ENCODE results near the gene PPFIA4.
A peak's percentile ranks its signal among the peaks of the same experiment; 100 is the strongest.

Gene PPFIA4

GRCh38 chr1:203033917-203034316 lies 7.6 kb downstream of the PPFIA4 start:
- H3K79me1 ChIP-seq (ENCODE audit: low read depth, low read length): no peaks in the 10 kb centered on the region
- H3K27ac ChIP-seq (replicated peaks; ENCODE audit: low read length): no peak overlapping the region
- H3K9ac ChIP-seq (ENCODE audit: low read depth, low read length, poor library complexity): no peak overlapping the region
- H3K36me3 ChIP-seq (replicated peaks in 1 of 2; ENCODE audit: control insufficient read depth in 2 of 2, insufficient read depth in 2 of 2, low read length in 2 of 2): no peaks in the 10 kb centered on the region
- H2AFZ ChIP-seq (ENCODE audit: low read length): no peak overlapping the region
- no peak overlapping the region for H4K8ac ChIP-seq (ENCODE audit: low read depth, low read length)
- no peak overlapping the region for H3K4ac ChIP-seq (ENCODE audit: low read length)
- no CpG with 5 or more reads among the region's 2 CpGs for WGBS, 2 donors (ENCODE audit: extremely low coverage in 2 of 2, insufficient read length in 2 of 2, insufficient replicate concordance in 1 of 2)
- no peak overlapping the region for H3K4me3 ChIP-seq (ENCODE audit: low read length in 2 of 2)
- H3K4me2 ChIP-seq (ENCODE audit: insufficient read depth, low read length, poor library complexity, severe bottlenecking): no peak overlapping the region
- no peak overlapping the region for H3K23ac ChIP-seq (ENCODE audit: low read depth, low read length, poor library complexity)
- H2AK5ac ChIP-seq (ENCODE audit: low read depth, low read length): peak overlapping the region; percentile 44
- H3K4me1 ChIP-seq (ENCODE audit: control insufficient read depth in 2 of 2, insufficient read depth in 1 of 2, low read depth in 1 of 2, low read length in 2 of 2): no peaks in the 10 kb centered on the region
- H2BK5ac ChIP-seq (ENCODE audit: low read length): peak overlapping the region; percentile 45
- H2BK120ac ChIP-seq (ENCODE audit: low read depth, low read length): no peak overlapping the region
- H3K27me3 ChIP-seq (ENCODE audit: control insufficient read depth in 3 of 3, insufficient read depth in 3 of 3, low read depth in 1 of 3, low read length in 3 of 3): peaks cover 0 to 77% (median 0%) of the 10 kb centered on the region in 3 experiments
- no peak for DNase-seq (ENCODE audit: low spot score)
- no peak overlapping the region for H3K18ac ChIP-seq (ENCODE audit: low read length)
- no peak overlapping the region for H3K14ac ChIP-seq (ENCODE audit: low read length)
- no peak overlapping the region for H4K91ac ChIP-seq (ENCODE audit: low read depth, low read length, poor library complexity)
- no peaks in the 10 kb centered on the region for H3K9me3 ChIP-seq (replicated peaks in 1 of 2; ENCODE audit: control insufficient read depth in 2 of 2, insufficient read depth in 1 of 2, low read depth in 1 of 2, low read length in 2 of 2)
- H2BK12ac ChIP-seq (ENCODE audit: low read length): no peak overlapping the region
- no peak overlapping the region for H2BK15ac ChIP-seq (ENCODE audit: low read length)

GRCh38 chr1:203034422-203035110 lies 8.3 kb downstream of the PPFIA4 start:
- Histone ChIP-seq H3K14ac (ENCODE audit: low read length) (no peak overlapping the region), H3K4me2 (ENCODE audit: insufficient read depth, low read length, poor library complexity, severe bottlenecking) (no peak overlapping the region), H2AK5ac (ENCODE audit: low read depth, low read length) (peak overlapping the region; percentile 44), H2BK15ac (ENCODE audit: low read length) (no peak overlapping the region), H3K18ac (ENCODE audit: low read length) (peak overlapping the region; percentile 78), H3K4ac (ENCODE audit: low read length) (no peak overlapping the region), H4K8ac (ENCODE audit: low read depth, low read length) (no peak overlapping the region), H3K27ac (replicated peaks; ENCODE audit: low read length) (no peak overlapping the region), H2BK120ac (ENCODE audit: low read depth, low read length) (no peak overlapping the region), H3K9me3 (replicated peaks in 1 of 2; ENCODE audit: control insufficient read depth in 2 of 2, insufficient read depth in 1 of 2, low read depth in 1 of 2, low read length in 2 of 2) (no peaks in the 10 kb centered on the region), H3K9ac (ENCODE audit: low read depth, low read length, poor library complexity) (no peak overlapping the region), H3K36me3 (replicated peaks in 1 of 2; ENCODE audit: control insufficient read depth in 2 of 2, insufficient read depth in 2 of 2, low read length in 2 of 2) (no peaks in the 10 kb centered on the region), H3K4me3 (ENCODE audit: low read length in 2 of 2) (no peak overlapping the region), H2BK5ac (ENCODE audit: low read length) (peak overlapping the region; percentile 45), H2AFZ (ENCODE audit: low read length) (no peak overlapping the region), H2BK12ac (ENCODE audit: low read length) (no peak overlapping the region), H4K91ac (ENCODE audit: low read depth, low read length, poor library complexity) (no peak overlapping the region), H3K4me1 (ENCODE audit: control insufficient read depth in 2 of 2, insufficient read depth in 1 of 2, low read depth in 1 of 2, low read length in 2 of 2) (no peaks in the 10 kb centered on the region), H3K23ac (ENCODE audit: low read depth, low read length, poor library complexity) (peak overlapping the region; percentile 35), H3K27me3 (ENCODE audit: control insufficient read depth in 3 of 3, insufficient read depth in 3 of 3, low read depth in 1 of 3, low read length in 3 of 3) (peaks cover 0 to 70% (median 0%) of the 10 kb centered on the region in 3 experiments), H3K79me1 (ENCODE audit: low read depth, low read length) (no peaks in the 10 kb centered on the region)
- no CpG with 5 or more reads among the region's 10 CpGs for WGBS, 2 donors (ENCODE audit: extremely low coverage in 2 of 2, insufficient read length in 2 of 2, insufficient replicate concordance in 1 of 2)
- no peak for DNase-seq (ENCODE audit: low spot score)

- no peak for DNase-seq (ENCODE audit: low spot score)
- no peak overlapping the region for H2AFZ ChIP-seq (ENCODE audit: low read length)
- peak overlapping the region; percentile 27 for H3K23ac ChIP-seq (ENCODE audit: low read depth, low read length, poor library complexity)
- no peak overlapping the region for H3K9ac ChIP-seq (ENCODE audit: low read depth, low read length, poor library complexity)
- H3K18ac ChIP-seq (ENCODE audit: low read length): peak overlapping the region; percentile 73
- peak overlapping the region; percentile 21 for H2AK5ac ChIP-seq (ENCODE audit: low read depth, low read length)
- no peak overlapping the region for H2BK5ac ChIP-seq (ENCODE audit: low read length)
- H4K91ac ChIP-seq (ENCODE audit: low read depth, low read length, poor library complexity): no peak overlapping the region
- no peaks in the 10 kb centered on the region for H3K79me1 ChIP-seq (ENCODE audit: low read depth, low read length)
- H3K4me2 ChIP-seq (ENCODE audit: insufficient read depth, low read length, poor library complexity, severe bottlenecking): no peak overlapping the region
- WGBS, 2 donors (ENCODE audit: extremely low coverage in 2 of 2, insufficient read length in 2 of 2, insufficient replicate concordance in 1 of 2): no CpG with 5 or more reads among the region's 15 CpGs
- H3K4ac ChIP-seq (ENCODE audit: low read length): no peak overlapping the region
- no peaks in the 10 kb centered on the region for H3K36me3 ChIP-seq (replicated peaks in 1 of 2; ENCODE audit: control insufficient read depth in 2 of 2, insufficient read depth in 2 of 2, low read length in 2 of 2)
- no peaks in the 10 kb centered on the region for H3K4me1 ChIP-seq (ENCODE audit: control insufficient read depth in 2 of 2, insufficient read depth in 1 of 2, low read depth in 1 of 2, low read length in 2 of 2)
- no peak overlapping the region for H3K4me3 ChIP-seq (ENCODE audit: low read length in 2 of 2)
- H3K27me3 ChIP-seq (ENCODE audit: control insufficient read depth in 3 of 3, insufficient read depth in 3 of 3, low read depth in 1 of 3, low read length in 3 of 3): peaks cover 0 to 63% (median 0%) of the 10 kb centered on the region in 3 experiments
- H3K27ac ChIP-seq (replicated peaks; ENCODE audit: low read length): no peak overlapping the region
- no peak overlapping the region for H3K14ac ChIP-seq (ENCODE audit: low read length)
- no peaks in the 10 kb centered on the region for H3K9me3 ChIP-seq (replicated peaks in 1 of 2; ENCODE audit: control insufficient read depth in 2 of 2, insufficient read depth in 1 of 2, low read depth in 1 of 2, low read length in 2 of 2)
- H2BK12ac ChIP-seq (ENCODE audit: low read length): no peak overlapping the region
- H2BK120ac ChIP-seq (ENCODE audit: low read depth, low read length): no peak overlapping the region
- H4K8ac ChIP-seq (ENCODE audit: low read depth, low read length): no peak overlapping the region
- no peak overlapping the region for H2BK15ac ChIP-seq (ENCODE audit: low read length)
These were observed 9.1 kb downstream of the PPFIA4 start for GRCh38 chr1:203035111-203036000.

GRCh38 chr1:203036135-203036534 lies 9.8 kb downstream of the PPFIA4 start:
- Histone ChIP-seq H2AFZ (ENCODE audit: low read length) (no peak overlapping the region), H3K9ac (ENCODE audit: low read depth, low read length, poor library complexity) (peak overlapping the region; percentile 26), H3K18ac (ENCODE audit: low read length) (peak overlapping the region; percentile 54), H2AK5ac (ENCODE audit: low read depth, low read length) (peak overlapping the region; percentile 13), H3K23ac (ENCODE audit: low read depth, low read length, poor library complexity) (no peak overlapping the region), H4K8ac (ENCODE audit: low read depth, low read length) (no peak overlapping the region), H3K36me3 (replicated peaks in 1 of 2; ENCODE audit: control insufficient read depth in 2 of 2, insufficient read depth in 2 of 2, low read length in 2 of 2) (no peaks in the 10 kb centered on the region), H3K4me2 (ENCODE audit: insufficient read depth, low read length, poor library complexity, severe bottlenecking) (no peak overlapping the region), H2BK15ac (ENCODE audit: low read length) (no peak overlapping the region), H3K9me3 (replicated peaks in 1 of 2; ENCODE audit: control insufficient read depth in 2 of 2, insufficient read depth in 1 of 2, low read depth in 1 of 2, low read length in 2 of 2) (no peaks in the 10 kb centered on the region), H4K91ac (ENCODE audit: low read depth, low read length, poor library complexity) (no peak overlapping the region), H2BK5ac (ENCODE audit: low read length) (no peak overlapping the region), H3K27ac (replicated peaks; ENCODE audit: low read length) (no peak overlapping the region), H3K14ac (ENCODE audit: low read length) (no peak overlapping the region), H3K4ac (ENCODE audit: low read length) (no peak overlapping the region), H3K79me1 (ENCODE audit: low read depth, low read length) (no peaks in the 10 kb centered on the region), H2BK120ac (ENCODE audit: low read depth, low read length) (no peak overlapping the region), H3K4me3 (ENCODE audit: low read length in 2 of 2) (no peak overlapping the region), H3K4me1 (ENCODE audit: control insufficient read depth in 2 of 2, insufficient read depth in 1 of 2, low read depth in 1 of 2, low read length in 2 of 2) (no peaks in the 10 kb centered on the region), H3K27me3 (ENCODE audit: control insufficient read depth in 3 of 3, insufficient read depth in 3 of 3, low read depth in 1 of 3, low read length in 3 of 3) (peaks cover 0 to 64% (median 0%) of the 10 kb centered on the region in 3 experiments), H2BK12ac (ENCODE audit: low read length) (no peak overlapping the region)
- DNase-seq (ENCODE audit: low spot score): no peak
- no CpG with 5 or more reads among the region's 4 CpGs for whole genome bisulfite sequencing, 2 donors (ENCODE audit: extremely low coverage in 2 of 2, insufficient read length in 2 of 2, insufficient replicate concordance in 1 of 2)

Measured in neuronal stem cell (in vitro differentiated cells).